ENCODE results near the gene ISG20.

The ISG20 gene

DNA sequence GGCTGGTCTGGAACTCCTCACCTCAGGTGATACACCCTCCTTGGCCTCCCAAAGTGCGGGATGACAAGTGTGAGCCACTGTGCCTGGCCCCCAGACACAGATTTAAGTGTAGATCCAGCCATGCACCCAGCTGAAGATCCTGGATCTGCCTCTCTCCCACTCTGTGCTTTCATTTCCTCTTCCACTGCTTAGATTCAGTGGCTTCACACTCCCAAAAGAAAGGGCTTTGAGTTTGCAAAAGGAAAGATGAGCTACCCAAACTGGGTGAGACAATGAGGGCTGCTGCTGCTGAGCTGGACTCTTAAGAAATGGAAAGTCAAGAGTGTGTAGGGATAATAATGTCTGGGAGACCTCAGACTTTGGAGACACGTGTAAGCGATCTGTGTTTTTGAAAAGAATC lies 45.5 kb downstream of the ISG20 start:
- Histone ChIP-seq H3K9ac (no peak overlapping the region), H3K27me3 (ENCODE audit: control insufficient read depth, insufficient read depth, low read length) (no peaks in the 10 kb centered on the region), H3K27ac (no peak overlapping the region), H3K36me3 (ENCODE audit: control insufficient read depth, insufficient read depth, low read length) (no peaks in the 10 kb centered on the region), H2AFZ (no peak overlapping the region), H3K9me3 (ENCODE audit: control insufficient read depth, low read length) (no peaks in the 10 kb centered on the region), H3K4me1 (no peaks in the 10 kb centered on the region), H3K79me2 (no peaks in the 10 kb centered on the region), H3K4me2 (ENCODE audit: low read length) (no peak overlapping the region), H3K4me3 (ENCODE audit: low read depth, low read length) (no peak overlapping the region)
- TF ChIP-seq, protein P1, sequence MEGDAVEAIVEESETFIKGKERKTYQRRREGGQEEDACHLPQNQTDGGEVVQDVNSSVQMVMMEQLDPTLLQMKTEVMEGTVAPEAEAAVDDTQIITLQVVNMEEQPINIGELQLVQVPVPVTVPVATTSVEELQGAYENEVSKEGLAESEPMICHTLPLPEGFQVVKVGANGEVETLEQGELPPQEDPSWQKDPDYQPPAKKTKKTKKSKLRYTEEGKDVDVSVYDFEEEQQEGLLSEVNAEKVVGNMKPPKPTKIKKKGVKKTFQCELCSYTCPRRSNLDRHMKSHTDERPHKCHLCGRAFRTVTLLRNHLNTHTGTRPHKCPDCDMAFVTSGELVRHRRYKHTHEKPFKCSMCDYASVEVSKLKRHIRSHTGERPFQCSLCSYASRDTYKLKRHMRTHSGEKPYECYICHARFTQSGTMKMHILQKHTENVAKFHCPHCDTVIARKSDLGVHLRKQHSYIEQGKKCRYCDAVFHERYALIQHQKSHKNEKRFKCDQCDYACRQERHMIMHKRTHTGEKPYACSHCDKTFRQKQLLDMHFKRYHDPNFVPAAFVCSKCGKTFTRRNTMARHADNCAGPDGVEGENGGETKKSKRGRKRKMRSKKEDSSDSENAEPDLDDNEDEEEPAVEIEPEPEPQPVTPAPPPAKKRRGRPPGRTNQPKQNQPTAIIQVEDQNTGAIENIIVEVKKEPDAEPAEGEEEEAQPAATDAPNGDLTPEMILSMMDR (IDR thresholded peaks at IDR 0.05), result no peak

- no peaks in the 10 kb centered on the region for H3K79me2 ChIP-seq
- TF ChIP-seq, protein P1 (IDR thresholded peaks at IDR 0.05), result no peak
- H3K4me3 ChIP-seq (ENCODE audit: low read depth, low read length), result no peak overlapping the region
- H3K4me2 ChIP-seq (ENCODE audit: low read length), result no peak overlapping the region
- no peaks in the 10 kb centered on the region for H3K4me1 ChIP-seq
- no peak overlapping the region for H2AFZ ChIP-seq
- H3K36me3 ChIP-seq (ENCODE audit: control insufficient read depth, insufficient read depth, low read length), result no peaks in the 10 kb centered on the region
- no peak overlapping the region for H3K9ac ChIP-seq
- H3K27ac ChIP-seq, result no peak overlapping the region
- no peaks in the 10 kb centered on the region for H3K9me3 ChIP-seq (ENCODE audit: control insufficient read depth, low read length)
- H3K27me3 ChIP-seq (ENCODE audit: control insufficient read depth, insufficient read depth, low read length), result no peaks in the 10 kb centered on the region
Measured at GRCh38 chr15:88686166-88686565, 47.4 kb downstream of the ISG20 start.

- no peaks in the 10 kb centered on the region for H3K79me2 ChIP-seq
- H3K9ac ChIP-seq, result no peak overlapping the region
- H3K4me3 ChIP-seq (ENCODE audit: low read depth, low read length), result no peak overlapping the region
- H2AFZ ChIP-seq, result no peak overlapping the region
- H3K9me3 ChIP-seq (ENCODE audit: control insufficient read depth, low read length), result no peaks in the 10 kb centered on the region
- H3K36me3 ChIP-seq (ENCODE audit: control insufficient read depth, insufficient read depth, low read length), result no peaks in the 10 kb centered on the region
- H3K4me1 ChIP-seq, result no peaks in the 10 kb centered on the region
- no peak overlapping the region for H3K27ac ChIP-seq
- TF ChIP-seq, protein P1 (IDR thresholded peaks at IDR 0.05), result no peak
- H3K27me3 ChIP-seq (ENCODE audit: control insufficient read depth, insufficient read depth, low read length), result no peaks in the 10 kb centered on the region
- H3K4me2 ChIP-seq (ENCODE audit: low read length), result no peak overlapping the region
Measured at GRCh38 chr15:88688394-88688933, 49.6 kb downstream of the ISG20 start.

DNA sequence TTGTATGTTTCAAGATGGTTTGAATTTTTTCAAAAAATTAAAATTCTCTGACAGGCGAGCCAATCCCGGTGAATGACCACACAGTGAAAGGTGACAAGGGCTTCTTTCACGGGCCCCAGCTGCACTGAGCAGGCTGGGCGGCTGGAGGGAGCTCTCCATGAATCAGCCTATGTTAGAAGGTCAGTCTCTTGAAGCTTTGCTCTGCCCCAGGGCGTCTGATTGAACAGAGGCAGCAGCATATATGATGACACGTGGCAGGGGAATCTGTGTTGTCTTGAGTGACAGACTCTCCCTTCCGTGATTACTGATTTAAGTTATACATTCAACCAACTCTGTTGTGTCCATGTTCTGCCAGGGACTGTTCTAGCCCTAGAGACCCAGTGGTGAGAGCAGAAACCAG lies 51.5 kb downstream of the ISG20 start:
- H3K9me3 ChIP-seq (ENCODE audit: control insufficient read depth, low read length), result no peaks in the 10 kb centered on the region
- H3K27ac ChIP-seq, result no peak overlapping the region
- no peaks in the 10 kb centered on the region for H3K36me3 ChIP-seq (ENCODE audit: control insufficient read depth, insufficient read depth, low read length)
- H3K79me2 ChIP-seq, result no peaks in the 10 kb centered on the region
- H3K27me3 ChIP-seq (ENCODE audit: control insufficient read depth, insufficient read depth, low read length), result no peaks in the 10 kb centered on the region
- H2AFZ ChIP-seq, result no peak overlapping the region
- no peaks in the 10 kb centered on the region for H3K4me1 ChIP-seq
- no peak overlapping the region for H3K9ac ChIP-seq
- H3K4me2 ChIP-seq (ENCODE audit: low read length), result no peak overlapping the region
- H3K4me3 ChIP-seq (ENCODE audit: low read depth, low read length), result no peak overlapping the region
- TF ChIP-seq, protein P1 (IDR thresholded peaks at IDR 0.05), result no peak

DNA sequence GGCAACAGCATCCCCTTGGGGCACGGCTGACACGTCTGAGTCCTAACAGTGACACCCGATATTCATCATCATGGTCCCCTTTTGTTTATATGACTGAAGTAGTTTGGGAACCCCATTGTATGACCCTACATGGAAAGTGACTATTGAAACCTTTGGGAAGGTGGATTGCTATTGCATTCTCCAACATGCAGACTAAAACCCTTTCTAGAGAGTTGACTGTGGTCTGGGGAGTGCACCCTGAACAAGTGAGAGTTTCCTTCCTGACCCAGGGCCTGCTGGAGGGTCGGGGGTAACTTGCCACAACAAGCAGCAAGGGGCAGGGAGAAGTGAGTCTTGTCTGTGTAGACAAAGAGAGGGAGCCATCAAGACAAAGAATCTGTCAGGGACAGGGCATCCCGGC lies 54.4 kb downstream of the ISG20 start:
- Histone ChIP-seq H3K36me3 (ENCODE audit: control insufficient read depth, insufficient read depth, low read length) (no peaks in the 10 kb centered on the region), H3K4me2 (ENCODE audit: low read length) (no peak overlapping the region), H3K27ac (no peak overlapping the region), H3K79me2 (no peaks in the 10 kb centered on the region), H3K4me1 (no peaks in the 10 kb centered on the region), H3K4me3 (ENCODE audit: low read depth, low read length) (no peak overlapping the region), H3K27me3 (ENCODE audit: control insufficient read depth, insufficient read depth, low read length) (no peaks in the 10 kb centered on the region), H2AFZ (no peak overlapping the region), H3K9ac (no peak overlapping the region), H3K9me3 (ENCODE audit: control insufficient read depth, low read length) (no peaks in the 10 kb centered on the region)
- TF ChIP-seq, protein P1 (IDR thresholded peaks at IDR 0.05), result no peak
